ENCODE measurements around the gene METAP1D.

- TF ChIP-seq POLR2A (IDR thresholded peaks at IDR 0.05) = no peak
- no peak for TF ChIP-seq CTCF (IDR thresholded peaks at IDR 0.05)
- no peak for TF ChIP-seq POLR2AphosphoS5 (IDR thresholded peaks at IDR 0.05)
These were observed 91.4 kb downstream of the METAP1D start for GRCh38 chr2:172091000-172091641.

Measured in prostate gland (tissue), 2 donors.